Upper lobe of left lung (tissue), 4 donors: ENCODE results near the gene C3orf20.

ENCODE experiments used
- EP300 ChIP-seq, 4 donors: sonication (generic); formaldehyde crosslinking; IDR thresholded peaks; one replicate each; pipeline ENCODE4 v1.5.1; 2017; ENCODE audit warnings: antibody characterized with exemption in 4 of 4, control low read depth in 2 of 4
- TF ChIP-seq, protein P1 (sequence below), 6 experiments: fragments of 450-650 bp in 4 of 6; fragments of 200-600 bp in 2 of 6; sonication (generic) in 2 of 6; IDR thresholded peaks; one replicate each; pipeline ENCODE4 v1.5.1; 2016 to 2019; ENCODE audit warnings: antibody characterized with exemption in 6 of 6

- TF ChIP-seq, protein P1, sequence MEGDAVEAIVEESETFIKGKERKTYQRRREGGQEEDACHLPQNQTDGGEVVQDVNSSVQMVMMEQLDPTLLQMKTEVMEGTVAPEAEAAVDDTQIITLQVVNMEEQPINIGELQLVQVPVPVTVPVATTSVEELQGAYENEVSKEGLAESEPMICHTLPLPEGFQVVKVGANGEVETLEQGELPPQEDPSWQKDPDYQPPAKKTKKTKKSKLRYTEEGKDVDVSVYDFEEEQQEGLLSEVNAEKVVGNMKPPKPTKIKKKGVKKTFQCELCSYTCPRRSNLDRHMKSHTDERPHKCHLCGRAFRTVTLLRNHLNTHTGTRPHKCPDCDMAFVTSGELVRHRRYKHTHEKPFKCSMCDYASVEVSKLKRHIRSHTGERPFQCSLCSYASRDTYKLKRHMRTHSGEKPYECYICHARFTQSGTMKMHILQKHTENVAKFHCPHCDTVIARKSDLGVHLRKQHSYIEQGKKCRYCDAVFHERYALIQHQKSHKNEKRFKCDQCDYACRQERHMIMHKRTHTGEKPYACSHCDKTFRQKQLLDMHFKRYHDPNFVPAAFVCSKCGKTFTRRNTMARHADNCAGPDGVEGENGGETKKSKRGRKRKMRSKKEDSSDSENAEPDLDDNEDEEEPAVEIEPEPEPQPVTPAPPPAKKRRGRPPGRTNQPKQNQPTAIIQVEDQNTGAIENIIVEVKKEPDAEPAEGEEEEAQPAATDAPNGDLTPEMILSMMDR (IDR thresholded peaks at IDR 0.05): no peak
- TF ChIP-seq EP300 (IDR thresholded peaks at IDR 0.05): no peak
These were observed 90.1 kb downstream of the C3orf20 start for GRCh38 chr3:14765060-14765400.
